ENCODE measurements around the gene PNPLA8.

PNPLA8 gene

GRCh38 chr7:108441392-108441955 lies 84.5 kb downstream of the PNPLA8 start:
- DNase-seq (ENCODE audit: low read depth), result no peak

DNA sequence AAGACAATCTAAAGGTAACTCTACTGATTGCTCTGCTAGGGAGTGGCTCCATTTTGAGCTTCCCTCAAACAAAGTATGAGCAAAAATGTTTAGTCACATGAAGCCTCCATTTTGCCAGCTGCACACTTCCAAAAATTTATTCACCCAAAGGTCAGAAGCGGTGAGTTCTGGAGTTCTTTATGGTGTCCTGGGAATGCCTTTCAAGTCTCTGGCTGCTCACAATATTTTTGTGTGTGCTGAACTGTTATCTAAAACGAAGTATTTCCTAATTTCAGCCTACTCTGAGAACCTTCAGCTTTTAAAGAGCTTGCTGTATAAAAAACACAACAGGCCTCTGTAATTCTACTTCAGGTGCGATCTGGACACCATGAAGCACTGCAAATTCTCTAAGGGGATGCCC lies 85.3 kb downstream of the PNPLA8 start:
- DNase-seq (ENCODE audit: low read depth), result no peak

GRCh38 chr7:108436906-108437305 lies 89.0 kb downstream of the PNPLA8 start:
- no peak for DNase-seq (ENCODE audit: low read depth)

- no peak for DNase-seq (ENCODE audit: low read depth)
These were observed 91.9 kb downstream of the PNPLA8 start for GRCh38 chr7:108434010-108434409.

- no peak for DNase-seq (ENCODE audit: low read depth)
These were observed 94.8 kb downstream of the PNPLA8 start for GRCh38 chr7:108431099-108431498.

GRCh38 chr7:108430664-108431063 lies 95.3 kb downstream of the PNPLA8 start:
- DNase-seq (ENCODE audit: low read depth), result no peak

DNA sequence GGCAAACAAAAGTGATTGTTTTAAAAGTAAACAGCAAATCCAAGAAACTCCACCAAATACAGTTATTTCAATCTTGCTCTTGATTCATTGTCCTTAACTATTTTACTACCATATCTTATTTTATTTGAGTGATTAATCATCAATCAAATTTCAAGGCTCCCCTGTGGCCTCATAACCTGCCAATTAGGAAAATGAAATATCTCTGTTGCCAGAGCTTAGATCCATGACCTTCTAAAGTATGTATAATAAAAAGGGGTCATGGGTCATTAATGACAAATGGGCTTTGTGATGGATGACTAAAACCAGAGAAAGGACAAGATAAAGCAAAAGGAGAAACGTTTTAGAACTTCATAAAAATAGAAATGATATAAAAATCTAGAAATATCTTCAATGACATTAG lies 98.2 kb downstream of the PNPLA8 start:
- DNase-seq (ENCODE audit: low read depth), result no peak

GRCh38 chr7:108425714-108426275 lies 100.1 kb downstream of the PNPLA8 start:
- no peak for DNase-seq (ENCODE audit: low read depth)

- no peak for DNase-seq (ENCODE audit: low read depth)
These were observed 101.9 kb downstream of the PNPLA8 start for GRCh38 chr7:108424013-108424412.

DNA sequence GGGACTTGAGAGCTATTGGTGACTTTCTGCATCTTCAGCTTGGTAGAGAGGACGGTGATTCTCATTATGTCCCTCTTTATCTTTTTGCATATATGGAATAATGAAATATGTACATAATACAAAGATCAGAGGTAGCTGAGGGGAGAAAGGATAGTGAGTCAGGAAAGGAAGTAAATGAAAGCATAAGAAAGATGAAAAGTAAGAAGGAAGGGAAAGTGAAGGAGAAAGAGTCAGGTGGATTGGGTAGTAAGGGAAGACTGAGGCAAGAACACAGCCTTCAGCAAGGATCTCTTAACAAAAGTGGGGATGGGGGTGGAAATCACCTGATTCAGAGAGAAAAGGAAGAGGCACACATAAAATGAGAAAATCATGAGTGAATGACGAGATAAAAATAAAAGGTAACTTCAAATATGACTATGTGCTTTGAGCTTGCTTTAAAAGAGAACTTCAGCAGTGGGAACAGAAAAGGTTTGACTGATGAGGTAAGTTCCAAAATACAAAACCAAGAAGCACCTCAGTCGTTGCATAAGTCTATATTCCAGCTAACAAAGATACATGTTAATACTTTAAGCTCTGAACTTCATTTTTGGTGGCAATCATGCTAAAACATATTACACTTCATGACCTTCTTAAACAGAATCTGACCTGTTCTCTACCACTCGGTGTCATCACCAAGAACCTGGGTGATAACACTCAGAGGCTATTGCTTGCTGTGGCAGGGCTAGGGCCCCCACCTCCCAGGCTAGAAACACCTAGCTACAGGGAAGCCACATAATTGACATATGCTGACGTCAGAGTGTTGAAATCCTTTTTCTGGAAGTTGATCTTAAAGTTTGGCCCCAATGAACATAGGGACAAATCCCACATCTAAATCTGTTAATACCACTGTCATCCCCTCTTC lies 102.6 kb downstream of the PNPLA8 start:
- DNase-seq (ENCODE audit: low read depth), result no peak

DNA sequence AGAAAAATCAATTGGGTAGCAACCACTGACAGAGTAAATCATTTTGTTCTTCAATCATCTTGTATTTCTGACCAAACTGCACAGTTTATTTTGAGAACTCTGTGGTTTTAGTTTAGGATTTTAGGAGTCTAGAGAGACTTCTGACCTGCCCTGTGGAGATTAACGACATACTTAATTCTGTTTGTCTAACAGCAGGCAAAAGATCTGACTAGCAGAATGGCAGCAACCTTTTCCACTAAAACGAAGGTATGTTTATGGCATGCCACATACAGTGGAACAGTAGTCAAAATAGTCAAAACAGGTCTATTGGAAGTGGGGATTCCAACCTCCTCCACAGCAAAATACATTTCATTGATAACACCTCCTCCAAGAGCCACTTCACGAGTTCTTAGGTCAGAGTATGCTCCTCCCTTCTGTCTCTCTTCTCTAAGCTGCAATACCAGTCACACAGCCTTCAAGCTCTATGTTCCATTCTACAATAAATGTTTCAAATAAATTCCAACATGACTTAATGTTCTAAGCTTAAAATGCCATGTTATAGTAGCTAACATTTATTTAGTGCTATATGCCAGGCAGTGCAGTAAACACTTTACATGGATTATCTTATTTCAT lies 104.1 kb downstream of the PNPLA8 start:
- no peak for DNase-seq (ENCODE audit: low read depth)
